AG08395 (cell line): ENCODE results near the gene BMP10.

Experiments
- DNase-seq: peaks from one replicate; pipeline ENCODE4 v3.0.0; 2012; ENCODE audit warnings: mixed read lengths, low spot score

Gene BMP10

GRCh38 chr2:68817306-68817705 is 53.9 kb downstream of the BMP10 start:
- DNase-seq = no peak
